HG02798 (cell line): ENCODE data around the gene PRLR.
"Not testable (repeated sequence)": the region's sequence is repeated elsewhere in the genome, so short reads cannot be mapped to it uniquely, and the experiment has no call there.

Experiments
- ATAC-seq: cut with Tn5 transposase; IDR thresholded peaks from one replicate; pipeline ENCODE4 v1.9.1; 2021; ENCODE audit warnings: mild to moderate bottlenecking; ENCODE audit not compliant: unreplicated experiment, poor library complexity

PRLR gene

GRCh38 chr5:35048910-35049309 is 181.4 kb downstream of the PRLR start:
- ATAC-seq: no peak

DNA sequence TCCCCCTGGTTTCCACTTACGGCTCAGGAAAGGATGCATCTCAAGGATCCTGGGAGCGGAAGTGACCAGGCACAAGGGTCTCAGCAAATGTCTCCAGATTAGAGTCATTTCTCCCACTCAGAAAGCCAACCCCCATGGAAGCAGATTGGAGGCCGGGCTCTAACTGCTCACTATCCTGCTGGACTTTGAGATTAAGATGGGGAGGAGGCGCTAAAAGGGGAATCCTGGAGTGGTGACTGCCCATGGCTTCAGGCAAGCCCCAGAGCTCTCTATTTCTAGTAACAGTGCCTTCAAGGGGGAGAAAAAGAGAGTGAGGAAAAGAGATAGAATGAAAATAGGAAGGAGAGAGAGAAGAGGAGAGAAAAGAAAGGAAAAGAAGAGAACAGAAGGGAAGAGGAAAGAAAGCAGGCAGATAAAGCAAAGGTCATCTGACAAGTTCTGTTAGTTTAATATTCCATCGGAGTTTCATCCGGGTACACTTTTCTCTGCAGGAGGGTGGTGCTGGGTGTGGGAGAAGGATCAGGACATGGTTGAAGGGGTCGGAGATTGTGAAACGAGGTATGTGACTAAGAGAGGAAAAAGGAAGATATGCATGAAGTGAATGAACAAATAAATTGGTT is 182.4 kb downstream of the PRLR start, which contains the start of gene AGXT2:
TSS of gene AGXT2 (minus strand) at position 165 of the 620 bp plus-strand sequence. CDS start at position 108, 57 bp downstream.
- ATAC-seq: no peak

- no peak for ATAC-seq
Observed at GRCh38 chr5:35046774-35047173, 183.5 kb downstream of the PRLR start.

- no peak for ATAC-seq
Observed at GRCh38 chr5:35045280-35045679, 185.0 kb downstream of the PRLR start.

GRCh38 chr5:35044649-35045048 is 185.6 kb downstream of the PRLR start:
- no peak for ATAC-seq

DNA sequence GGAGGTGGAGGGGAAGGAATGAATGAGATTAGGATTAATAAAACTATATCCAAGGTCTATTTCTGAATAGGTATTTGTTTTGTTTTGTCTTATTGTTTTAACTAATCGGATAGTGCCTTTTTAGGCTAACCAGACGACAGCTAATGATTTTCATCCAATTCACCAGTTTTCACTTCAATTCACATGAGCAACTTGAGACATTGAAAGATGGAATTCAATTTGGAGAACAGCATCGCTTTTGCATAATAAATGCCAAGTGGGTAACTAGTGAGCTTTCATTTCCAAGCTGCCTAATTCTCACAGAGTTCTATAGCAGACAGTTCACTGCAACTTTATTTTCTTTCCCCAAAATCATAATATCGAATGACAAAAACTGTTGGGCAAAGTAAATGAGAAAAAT is 187.5 kb downstream of the PRLR start:
- ATAC-seq: no peak

DNA sequence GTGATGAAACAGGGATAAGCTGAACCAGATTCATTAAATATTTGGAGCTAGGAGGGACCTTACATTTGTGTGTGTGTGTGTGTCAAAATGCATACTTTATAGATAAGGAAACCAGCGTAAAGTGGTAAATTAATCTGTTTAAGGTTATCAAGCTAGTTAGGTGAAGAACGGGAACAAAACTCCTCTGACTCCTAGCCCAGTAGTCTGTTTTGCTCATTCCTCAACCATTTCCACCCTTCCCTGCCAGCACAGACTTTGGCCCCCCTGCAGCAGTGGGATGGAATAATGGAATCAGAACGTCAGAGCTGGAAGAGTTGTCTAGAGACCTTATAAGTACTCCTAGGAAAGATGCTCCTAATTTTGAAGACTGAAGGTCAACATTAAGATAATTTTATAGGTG is 189.0 kb downstream of the PRLR start:
- ATAC-seq: no peak

- no peak for ATAC-seq
Observed at GRCh38 chr5:35038891-35039290, 191.4 kb downstream of the PRLR start.

DNA sequence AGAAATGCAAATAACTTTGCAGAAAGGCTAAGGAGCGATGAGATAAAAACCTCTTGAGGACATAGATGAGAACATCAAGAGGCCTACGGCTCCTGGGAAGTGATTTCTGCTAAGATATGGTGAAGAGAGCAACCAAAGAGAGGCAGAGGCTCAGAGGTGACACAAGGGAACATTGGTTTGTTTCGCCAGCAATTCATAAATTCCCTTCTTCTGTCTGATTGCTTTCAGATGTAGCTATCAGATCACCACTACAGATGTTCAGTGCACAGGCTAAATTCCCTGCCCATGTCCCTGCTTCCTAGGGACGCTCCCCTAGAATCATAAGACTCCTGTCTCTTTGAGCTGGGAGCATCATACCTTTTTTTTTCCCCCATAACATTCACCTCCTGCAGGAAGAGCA is 193.8 kb downstream of the PRLR start:
- no peak for ATAC-seq

GRCh38 chr5:35035929-35036328 is 194.4 kb downstream of the PRLR start:
- not testable (repeated sequence) for ATAC-seq

- ATAC-seq: no peak
Observed at GRCh38 chr5:35035271-35035670, 195.0 kb downstream of the PRLR start.

DNA sequence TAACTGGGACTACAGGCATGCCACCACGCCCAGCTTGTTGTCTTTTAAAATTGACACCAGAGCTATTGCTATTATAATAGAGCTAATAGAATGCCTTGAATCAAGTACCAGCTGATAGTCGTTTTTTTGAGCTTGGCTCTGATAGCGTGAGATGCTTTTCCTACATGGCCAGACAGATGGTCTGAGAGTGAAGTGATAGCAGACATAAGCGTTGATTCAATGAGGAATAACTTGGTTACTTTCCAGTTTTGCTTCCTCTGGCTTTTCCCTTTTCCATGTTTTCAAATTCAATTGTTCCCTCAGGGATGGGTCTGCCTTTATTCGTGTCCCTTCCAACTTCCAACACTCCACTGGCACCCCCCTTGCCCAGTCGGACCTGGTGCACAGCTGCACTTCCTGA is 197.9 kb downstream of the PRLR start:
- no peak for ATAC-seq

- ATAC-seq: no peak
Observed at GRCh38 chr5:35031276-35031675, 199.0 kb downstream of the PRLR start.

DNA sequence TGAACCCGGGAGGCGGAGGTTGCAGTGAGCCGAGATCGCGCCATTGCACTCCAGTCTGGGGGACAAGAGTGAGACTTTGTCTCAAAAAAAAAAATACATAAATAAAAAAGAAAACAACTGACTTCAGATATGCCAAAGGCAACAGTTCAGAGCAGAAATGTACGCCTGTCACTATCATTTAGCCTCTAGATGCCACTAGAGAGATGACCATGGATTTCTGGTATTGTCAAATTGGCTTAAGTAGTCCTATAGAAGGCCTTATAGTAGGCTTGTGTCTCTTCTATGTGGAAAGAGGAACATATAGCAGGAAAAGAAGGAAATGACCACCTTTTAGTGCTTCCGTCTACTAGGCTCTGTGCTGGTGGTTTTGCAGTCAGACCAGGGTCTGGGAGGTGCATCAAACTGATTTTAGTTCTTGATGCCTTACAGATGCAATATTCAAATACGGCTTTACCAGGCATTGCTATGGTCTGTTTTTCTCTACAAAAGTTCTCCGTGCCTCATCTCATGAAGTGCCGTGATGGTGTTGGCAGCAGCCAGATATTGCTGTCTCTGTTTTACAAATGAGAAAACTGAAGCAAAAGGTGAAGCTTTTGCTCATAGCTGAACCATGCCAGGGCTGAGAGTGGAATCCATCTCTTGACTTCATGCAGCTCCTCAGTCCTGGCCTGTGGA is 199.7 kb downstream of the PRLR start:
- no peak for ATAC-seq

- no peak for ATAC-seq
Observed at GRCh38 chr5:35029333-35029732, 201.0 kb downstream of the PRLR start.

DNA sequence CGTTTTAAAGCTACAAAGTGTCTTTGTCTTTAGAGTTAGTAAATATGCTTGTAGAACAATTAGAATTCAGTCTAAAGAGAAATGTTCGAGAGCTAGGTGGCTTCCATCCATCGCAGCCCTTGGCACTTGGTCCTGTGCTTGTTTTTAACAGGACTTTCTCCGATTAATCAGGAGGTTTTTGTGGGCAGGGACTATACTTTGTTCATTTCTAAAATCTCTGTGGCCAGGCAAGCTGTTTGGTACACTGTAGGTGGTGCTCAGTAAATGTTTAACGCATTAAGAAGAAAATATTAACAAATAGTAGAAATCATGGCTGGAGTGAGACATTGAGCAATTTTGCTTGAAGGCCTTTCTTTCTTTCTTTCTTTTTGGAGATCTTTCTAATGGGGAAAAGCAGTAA is 203.3 kb downstream of the PRLR start:
- ATAC-seq: no peak

DNA sequence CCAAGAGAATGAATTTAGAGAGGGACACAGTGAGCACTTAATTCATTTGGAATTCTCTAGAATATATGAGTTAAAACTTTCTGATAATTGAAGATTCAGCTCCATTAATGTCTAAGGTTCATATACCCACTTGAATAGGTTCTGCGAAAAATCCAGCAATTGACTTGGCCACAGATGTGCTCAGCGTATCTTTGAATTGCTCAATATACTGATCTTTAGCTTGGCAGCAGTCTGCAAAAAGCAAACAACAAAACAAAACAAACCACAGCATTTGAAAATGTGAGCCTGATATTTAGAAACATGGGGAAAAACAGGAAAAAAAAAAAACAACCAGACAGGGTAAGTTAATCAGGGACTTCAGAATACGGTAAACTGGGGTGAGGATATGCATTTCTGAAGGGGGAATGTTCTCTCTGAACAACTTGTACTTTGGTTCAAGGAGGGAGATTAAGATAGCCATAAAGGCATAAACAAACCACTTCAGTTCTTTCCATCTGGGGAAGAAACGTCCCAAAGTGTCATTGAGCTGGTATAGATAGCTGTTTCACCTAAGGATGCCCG is 203.9 kb downstream of the PRLR start:
- ATAC-seq: no peak

DNA sequence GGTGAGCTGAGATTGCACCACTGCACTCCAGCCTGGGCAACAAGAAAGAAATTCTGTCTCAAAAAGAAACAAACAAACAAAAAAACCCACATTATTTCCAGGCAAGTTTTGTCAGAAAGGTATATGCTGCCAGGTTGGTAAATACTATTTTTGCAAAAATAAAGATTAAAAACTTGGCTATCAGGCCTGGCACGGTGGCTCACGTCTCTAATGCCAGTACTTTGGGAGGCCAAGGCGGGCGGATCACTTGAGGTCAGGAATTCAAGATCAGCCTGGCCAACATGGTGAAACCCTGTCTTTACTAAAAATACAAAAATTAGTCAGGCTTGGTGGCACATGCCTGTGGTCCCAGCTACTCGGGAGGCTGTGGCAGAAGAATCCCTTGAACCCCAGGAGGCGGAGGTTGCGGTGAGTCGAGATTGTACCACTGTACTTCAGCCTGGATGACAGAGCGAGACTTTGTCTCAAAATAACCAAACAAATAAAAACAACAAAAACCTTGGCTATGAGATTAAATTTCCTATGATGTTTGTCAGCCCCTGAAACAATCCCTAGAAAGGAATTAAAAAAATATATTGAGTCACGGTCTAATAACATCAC is 205.3 kb downstream of the PRLR start:
- no peak for ATAC-seq

GRCh38 chr5:35023391-35024178 is 206.7 kb downstream of the PRLR start:
- no peak for ATAC-seq

DNA sequence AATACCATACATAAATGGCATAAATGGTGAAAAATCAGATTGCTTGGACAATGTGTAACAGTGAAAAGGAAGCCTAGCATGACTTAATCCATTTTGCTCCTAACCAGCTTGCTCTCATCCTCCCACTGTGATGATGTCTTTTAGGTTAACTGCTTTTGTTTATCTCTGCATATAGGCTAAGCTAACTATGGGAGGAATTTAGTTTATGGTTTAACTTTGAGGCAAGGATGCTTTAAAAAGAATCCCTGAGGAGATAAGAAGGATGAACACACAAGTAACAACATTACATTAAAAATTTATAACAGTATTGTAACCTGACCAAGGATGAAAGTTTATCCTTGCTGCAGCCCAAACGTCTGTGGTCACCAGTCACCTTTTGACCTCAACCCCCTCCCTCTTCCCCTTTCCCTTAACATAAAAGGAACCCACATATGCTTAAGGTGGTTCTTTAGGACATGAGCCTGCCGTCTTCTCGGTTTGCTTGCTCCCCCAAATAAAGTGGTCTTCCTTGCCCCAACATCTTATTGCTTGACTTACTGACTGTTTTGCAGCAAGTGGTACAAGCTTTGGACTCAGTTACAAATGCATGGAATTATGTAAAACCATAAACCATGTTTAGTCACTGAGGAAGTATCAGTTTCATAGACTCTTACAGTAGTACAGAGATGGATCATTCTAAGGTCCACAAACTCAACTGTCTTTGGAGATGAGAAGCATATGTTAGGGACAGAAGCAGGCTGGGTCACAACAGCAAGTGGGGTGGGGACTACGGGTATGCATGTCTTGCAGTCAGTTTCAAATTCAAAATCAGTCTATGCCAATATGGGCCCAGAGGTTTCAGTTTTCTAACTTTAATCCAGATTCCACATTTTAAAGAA is 213.9 kb downstream of the PRLR start:
- ATAC-seq: peak; percentile 58
